AG20443 (cell line): ENCODE measurements around the gene PTPRT.

Experiments
- DNase-seq: peaks from one replicate; pipeline ENCODE4 v3.0.0; 2012; ENCODE audit warnings: low spot score, mixed read lengths

PTPRT gene

GRCh38 chr20:42974347-42974746 is 215.4 kb downstream of the PTPRT start:
- no peak for DNase-seq

GRCh38 chr20:42972591-42972990 is 217.1 kb downstream of the PTPRT start:
- no peak for DNase-seq

GRCh38 chr20:42968746-42969145 is 221.0 kb downstream of the PTPRT start:
- no peak for DNase-seq

- DNase-seq: no peak
Measured at GRCh38 chr20:42963796-42964195, 225.9 kb downstream of the PTPRT start.

GRCh38 chr20:42961771-42962170 is 227.9 kb downstream of the PTPRT start:
- DNase-seq: no peak

GRCh38 chr20:42959996-42960395 is 229.7 kb downstream of the PTPRT start:
- DNase-seq: no peak

- no peak for DNase-seq
Measured at GRCh38 chr20:42958367-42959069, 231.2 kb downstream of the PTPRT start.

GRCh38 chr20:42957704-42958095 is 232.0 kb downstream of the PTPRT start:
- no peak for DNase-seq

- no peak for DNase-seq
Measured at GRCh38 chr20:42957018-42957703, 232.5 kb downstream of the PTPRT start.

- DNase-seq: no peak
Measured at GRCh38 chr20:42955713-42956112, 234.0 kb downstream of the PTPRT start.

- no peak for DNase-seq
Measured at GRCh38 chr20:42954951-42955350, 234.8 kb downstream of the PTPRT start.

- no peak for DNase-seq
Measured at GRCh38 chr20:42949950-42950349, 239.8 kb downstream of the PTPRT start.

- no peak for DNase-seq
Measured at GRCh38 chr20:42945234-42945994, 244.3 kb downstream of the PTPRT start.

GRCh38 chr20:42941629-42942028 is 248.1 kb downstream of the PTPRT start:
- no peak for DNase-seq

GRCh38 chr20:42938441-42939205 is 251.1 kb downstream of the PTPRT start:
- DNase-seq: no peak

GRCh38 chr20:42936482-42936881 is 253.2 kb downstream of the PTPRT start:
- DNase-seq: no peak

- DNase-seq: no peak
Measured at GRCh38 chr20:42924215-42924614, 265.5 kb downstream of the PTPRT start.

- no peak for DNase-seq
Measured at GRCh38 chr20:42923348-42923918, 266.3 kb downstream of the PTPRT start.

GRCh38 chr20:42920776-42921175 is 268.9 kb downstream of the PTPRT start:
- no peak for DNase-seq

GRCh38 chr20:42919316-42919715 is 270.4 kb downstream of the PTPRT start:
- DNase-seq: no peak

GRCh38 chr20:42915081-42915480 is 274.6 kb downstream of the PTPRT start:
- no peak for DNase-seq

GRCh38 chr20:42914302-42914701 is 275.4 kb downstream of the PTPRT start:
- no peak for DNase-seq
